SKM-1 (cell line): Measurements from ENCODE around the gene KIF17.

Experiments used
- DNase-seq: peaks from one replicate; lab custom pipeline; 2025; ENCODE audit not compliant: unreplicated experiment; lab: John Stamatoyannopoulos, UW

KIF17 gene

DNA sequence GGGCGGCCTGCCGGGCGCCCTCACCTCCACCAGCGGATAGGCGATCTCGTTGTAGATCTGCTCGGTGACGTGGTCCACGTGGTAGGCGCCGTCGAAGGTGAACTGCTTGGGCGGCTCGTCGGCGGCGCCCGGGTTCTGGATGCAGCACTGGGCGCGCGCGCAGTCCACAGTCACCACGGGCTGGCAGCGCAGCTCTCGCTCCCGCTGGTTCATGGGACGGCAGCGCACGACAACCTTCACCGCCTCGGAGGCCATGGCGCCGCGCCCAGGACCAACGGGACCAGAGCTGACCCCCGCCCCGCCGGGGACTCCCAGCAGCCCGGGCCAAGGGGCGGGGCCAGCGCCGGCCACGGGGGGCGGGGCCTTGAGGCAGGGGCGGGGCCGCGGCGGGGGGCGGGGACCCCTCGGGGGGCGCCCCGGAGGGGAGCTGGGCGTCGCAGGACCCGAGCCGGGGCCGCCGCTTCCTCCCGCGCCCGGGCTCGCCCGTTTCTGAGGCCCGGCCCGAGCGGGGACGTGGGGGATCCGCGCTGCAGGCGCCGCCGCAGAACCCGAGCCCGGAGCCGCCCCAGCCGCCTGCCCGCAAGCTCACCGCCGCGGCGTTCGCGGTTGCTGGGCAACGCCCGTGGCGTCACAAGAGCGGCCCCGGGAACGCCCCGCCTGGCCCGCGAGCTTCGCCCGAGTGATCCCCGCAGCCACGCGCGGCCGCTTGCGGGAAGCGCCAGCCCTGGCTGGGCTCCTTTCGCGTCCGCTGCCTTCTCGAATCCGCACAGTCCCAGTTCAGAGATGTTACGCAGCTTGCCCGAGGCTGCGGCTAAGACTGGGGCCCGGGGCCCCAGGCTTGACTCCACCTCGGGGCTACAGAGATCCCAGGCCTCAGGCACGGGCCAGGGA, at the start of gene KIF17:
Gene KIF17, minus strand, starts transcription at position 556 of the 891 bp plus-strand sequence. Its CDS starts 301 bp downstream, at position 255.
- DNase-seq, result no peak

DNA sequence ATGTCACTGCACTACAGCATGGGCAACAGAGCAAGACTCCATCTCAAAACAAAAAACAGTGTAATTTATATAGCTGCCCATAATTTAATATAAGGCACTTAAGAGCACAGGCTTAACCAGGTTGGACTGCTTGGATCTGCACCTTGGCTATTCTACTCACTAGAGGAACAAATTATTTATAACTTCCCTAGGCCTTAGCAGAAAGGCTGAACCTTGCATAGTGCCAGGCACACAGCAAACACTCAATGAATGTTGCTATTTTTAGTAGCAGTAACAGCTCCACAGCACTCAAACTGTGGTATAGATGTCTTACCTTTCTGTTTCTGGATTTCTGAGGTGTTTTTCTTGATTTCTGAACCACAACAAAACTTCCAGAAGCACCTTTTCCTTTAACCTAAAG, 49.5 kb upstream of the KIF17 start:
- no peak for DNase-seq

GRCh38 chr1:20763417-20763816, 45.6 kb upstream of the KIF17 start:
- no peak for DNase-seq

DNA sequence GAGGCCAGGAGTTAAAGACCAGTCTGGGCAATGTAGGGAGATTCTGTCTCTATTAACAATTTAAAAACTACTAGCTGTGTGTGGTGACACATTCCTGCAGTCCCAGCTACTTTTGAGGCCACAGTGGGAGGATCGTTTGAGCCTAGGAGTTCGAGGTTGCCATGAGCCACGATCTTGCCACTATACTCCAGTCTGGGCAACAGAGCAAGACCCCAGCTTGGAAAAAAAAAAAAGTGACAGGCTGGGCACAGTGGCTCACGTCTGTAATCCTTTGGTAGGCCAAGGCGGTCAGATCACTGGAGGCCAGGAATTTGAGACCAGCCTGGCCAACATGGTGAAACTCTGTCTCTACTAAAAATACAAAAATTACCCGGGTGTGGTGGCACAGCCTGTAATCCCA, 42.5 kb upstream of the KIF17 start:
- no peak for DNase-seq

GRCh38 chr1:20753589-20753988, 35.8 kb upstream of the KIF17 start:
- no peak for DNase-seq

DNA sequence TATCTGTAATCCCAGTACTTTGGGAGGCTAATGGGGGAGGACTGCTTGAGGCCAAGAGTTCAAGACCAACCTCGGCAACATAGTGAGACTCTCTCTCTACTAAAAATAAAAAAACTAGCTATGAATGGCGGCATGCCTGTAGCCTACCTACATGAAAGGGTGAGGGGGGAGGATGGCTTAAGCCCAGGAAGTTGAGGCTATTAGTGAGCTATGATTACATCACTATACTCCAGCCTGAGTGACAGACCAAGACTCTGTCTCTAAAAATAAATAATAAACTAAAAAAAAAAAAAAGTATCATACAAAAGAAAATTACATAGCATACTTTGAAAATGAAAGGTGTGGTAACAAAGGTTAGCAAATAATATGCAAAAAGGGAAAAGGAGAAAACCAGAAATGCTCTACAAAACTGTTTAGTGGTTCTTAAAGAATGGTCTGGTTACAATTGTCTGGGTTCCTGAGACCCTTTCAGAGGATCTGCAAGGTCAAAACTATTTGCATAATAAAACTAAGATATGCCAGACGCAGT, 33.7 kb upstream of the KIF17 start:
- DNase-seq, result no peak

- DNase-seq, result no peak
These were observed 24.9 kb upstream of the KIF17 start for GRCh38 chr1:20742671-20743070.

DNA sequence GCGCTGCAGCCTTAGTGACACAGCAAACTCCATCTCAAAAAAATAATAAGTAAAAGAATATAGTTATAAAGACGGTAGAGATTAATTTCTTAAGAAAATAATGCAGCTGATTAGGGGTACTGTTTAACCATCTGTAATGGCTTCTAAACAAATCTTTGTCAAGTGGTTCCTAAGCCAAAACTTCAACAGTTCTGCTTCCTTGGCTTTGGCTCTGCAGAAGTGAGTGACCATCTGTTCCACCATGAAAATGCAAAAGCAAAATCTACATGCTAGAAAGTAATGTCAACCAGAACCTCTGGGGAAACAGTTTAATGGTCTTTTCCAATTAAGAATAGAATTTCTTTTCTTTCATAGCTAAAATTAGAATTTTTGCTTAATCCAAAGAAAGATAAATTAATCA, 23.0 kb upstream of the KIF17 start:
- no peak for DNase-seq

- no peak for DNase-seq
These were observed 21.4 kb upstream of the KIF17 start for GRCh38 chr1:20739225-20739624.

- no peak for DNase-seq
These were observed 17.8 kb upstream of the KIF17 start for GRCh38 chr1:20735581-20736111.

DNA sequence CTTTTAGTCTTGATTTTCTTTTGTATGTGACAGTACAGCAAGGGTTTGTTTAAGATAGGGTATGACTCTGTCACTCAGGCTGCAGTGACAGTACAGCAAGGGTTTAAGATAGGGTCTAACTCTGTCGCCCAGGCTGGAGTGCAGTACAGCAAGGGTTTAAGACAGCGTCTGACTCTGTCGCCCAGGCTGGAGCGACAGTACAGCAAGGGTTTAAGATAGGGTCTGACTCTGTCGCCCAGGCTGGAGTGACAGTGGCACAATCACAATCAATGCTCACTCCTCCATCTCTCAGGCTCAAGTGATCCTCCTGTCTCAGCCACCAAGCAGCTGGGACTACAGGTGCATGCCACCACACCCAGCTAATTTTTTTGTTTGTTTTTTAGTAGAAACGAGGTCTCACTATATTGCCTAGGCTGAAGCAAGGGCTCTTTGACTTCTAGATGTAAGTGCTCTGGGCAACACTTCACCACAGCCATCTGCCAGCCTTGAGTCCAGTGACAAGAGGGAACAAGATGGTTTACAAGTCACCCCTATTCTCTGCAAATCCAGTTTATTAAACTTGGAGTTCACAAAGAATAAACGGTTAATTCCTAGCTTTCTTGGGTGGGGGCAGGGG, 15.7 kb upstream of the KIF17 start:
- no peak for DNase-seq

DNA sequence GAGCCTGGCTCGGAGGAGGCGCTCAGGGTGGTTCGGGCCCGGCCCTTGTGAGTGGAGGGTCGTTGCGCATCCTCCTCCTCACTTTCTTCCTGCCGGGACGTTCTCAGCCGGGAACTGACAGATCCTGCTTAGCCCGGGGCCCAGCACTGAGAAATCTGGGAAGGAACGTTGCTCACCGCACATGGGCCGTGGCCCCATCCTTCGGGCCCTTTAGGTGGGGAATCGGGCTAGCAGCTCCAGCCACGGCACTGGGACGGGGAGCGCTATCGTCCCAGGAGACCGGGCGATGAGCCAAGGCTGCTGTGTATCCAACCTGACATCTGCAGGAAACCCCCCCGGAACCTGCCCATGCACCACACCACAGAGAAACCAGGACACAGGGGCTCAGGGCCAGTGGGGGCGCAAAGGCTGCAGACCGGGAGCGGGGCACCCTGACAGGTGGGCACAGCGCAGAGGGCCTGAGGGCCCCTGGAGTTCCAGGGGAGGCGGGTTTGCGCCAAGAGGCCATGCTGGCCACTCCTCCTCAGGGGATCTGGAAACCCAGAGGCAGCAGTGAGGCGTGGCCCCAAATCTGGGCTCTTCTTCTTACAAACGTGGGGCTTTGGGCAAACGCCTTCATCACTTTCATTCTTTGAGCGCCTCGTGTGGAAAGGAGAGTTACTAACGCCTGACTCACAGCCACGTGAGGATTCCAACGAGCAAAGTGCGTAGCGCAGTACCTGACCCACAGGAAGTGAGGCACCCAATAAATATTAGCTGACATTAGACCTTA, 15.0 kb upstream of the KIF17 start, which contains the start of gene SH2D5:
Gene SH2D5, minus strand, starts transcription at position 116 of the 772 bp plus-strand sequence. CDS start 4,659 bp downstream, outside the sequence.
- DNase-seq, result peak; percentile 35

DNA sequence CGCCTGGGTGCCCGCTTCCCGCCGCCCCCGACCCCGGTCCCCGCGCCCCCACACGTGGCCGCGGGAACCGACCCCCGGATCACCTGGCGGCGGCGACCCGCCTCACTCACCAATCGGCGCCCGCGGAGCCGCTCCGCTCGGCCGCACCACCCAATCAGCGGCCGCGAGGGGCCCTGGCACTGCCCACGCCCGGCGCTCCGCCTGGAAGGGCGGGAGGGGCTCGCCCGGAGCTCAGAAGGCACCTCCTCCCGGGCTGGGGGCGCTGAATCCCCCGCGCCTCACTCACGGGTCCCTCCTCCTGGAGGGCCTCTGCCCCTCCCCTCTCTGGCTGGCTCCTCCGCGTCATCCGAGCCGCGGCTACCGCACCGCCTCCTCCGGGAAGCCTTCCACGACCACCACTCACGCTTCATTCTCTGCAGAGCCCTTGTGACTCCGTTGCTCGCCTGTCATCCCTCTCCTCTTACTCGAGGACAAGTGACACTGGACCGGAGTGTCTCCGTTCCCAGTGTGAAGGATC, 14.3 kb upstream of the KIF17 start:
- no peak for DNase-seq

DNA sequence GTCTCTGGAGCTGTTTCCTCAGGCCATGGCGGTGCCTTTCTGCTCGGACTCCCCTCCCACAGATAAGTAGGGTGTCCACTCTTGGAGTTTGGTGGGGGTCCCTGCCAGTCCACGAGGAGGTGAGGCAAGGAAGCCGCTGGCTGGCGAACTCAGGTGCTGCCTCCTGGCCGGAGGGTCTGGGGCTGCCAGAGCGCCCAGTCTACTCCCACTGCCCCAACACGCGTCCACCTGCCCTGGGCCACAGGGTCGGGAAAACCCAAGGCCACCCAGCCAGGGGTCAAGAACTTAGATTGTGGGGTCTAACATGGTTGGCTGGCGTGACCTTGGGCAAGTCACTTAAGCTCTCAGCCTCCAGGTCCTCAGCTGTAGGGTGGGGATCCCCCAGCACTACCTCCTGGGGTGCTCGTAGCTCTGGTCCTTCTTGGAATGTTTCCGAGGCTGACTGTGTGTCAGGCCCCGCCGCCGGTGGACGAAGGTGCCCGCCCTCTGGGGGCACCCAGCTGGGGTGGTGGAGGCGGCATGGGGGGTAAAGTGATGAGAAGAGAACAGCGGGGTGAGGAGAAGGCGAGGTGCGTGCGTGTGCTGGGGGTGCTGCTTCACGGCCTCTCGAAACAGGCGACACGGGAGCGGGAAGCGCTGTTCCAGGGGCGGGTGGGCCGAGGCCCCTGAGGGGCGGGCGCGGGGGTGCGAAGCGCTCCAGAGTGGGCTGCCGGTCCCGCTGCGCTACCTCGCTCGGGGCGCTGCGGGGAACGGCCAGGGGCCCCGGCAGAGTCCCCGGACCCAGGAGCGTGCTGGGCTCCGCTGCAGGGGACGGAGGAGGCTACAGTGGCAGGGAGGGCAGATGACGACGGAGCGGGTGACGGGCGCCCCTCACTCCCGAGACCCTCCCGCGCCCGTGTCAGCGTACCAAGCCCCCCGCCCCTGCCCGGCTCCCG, 13.5 kb upstream of the KIF17 start:
- DNase-seq, result no peak

GRCh38 chr1:20730690-20731056, 12.9 kb upstream of the KIF17 start:
- DNase-seq, result no peak

DNA sequence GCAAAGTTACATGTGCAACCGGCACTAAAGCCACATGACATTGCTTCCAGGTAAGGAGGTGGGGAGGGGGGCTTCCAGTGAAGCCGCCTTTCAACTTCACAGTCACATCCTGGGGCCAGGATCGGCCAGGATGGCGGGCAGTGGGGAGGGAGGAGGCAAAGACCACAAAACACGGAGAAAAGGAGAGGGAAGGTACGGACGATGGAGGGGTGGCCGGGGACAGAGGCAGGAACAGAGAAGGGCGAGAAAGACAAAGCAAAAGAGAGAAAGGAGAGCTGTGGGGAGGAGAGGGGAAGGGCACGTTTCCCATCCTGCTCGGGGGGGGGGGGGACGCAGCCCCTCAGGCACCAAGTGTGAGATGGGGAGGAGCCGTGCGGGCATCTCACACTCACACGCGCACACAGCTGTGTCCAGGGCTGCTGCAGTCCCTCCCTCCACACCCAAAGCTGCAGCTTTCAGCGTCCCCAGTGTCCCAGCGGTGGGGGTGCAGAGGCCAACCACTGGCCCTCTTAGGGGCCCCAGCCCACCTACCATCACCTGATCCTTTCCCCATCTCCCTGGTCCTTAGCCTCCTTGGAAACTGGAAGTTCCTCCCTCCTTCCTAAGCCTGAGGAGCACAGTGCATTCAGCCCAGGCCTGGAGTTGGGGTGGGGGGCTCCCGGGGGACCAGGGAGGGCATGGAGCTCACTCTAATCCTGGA, 12.3 kb upstream of the KIF17 start:
- no peak for DNase-seq

DNA sequence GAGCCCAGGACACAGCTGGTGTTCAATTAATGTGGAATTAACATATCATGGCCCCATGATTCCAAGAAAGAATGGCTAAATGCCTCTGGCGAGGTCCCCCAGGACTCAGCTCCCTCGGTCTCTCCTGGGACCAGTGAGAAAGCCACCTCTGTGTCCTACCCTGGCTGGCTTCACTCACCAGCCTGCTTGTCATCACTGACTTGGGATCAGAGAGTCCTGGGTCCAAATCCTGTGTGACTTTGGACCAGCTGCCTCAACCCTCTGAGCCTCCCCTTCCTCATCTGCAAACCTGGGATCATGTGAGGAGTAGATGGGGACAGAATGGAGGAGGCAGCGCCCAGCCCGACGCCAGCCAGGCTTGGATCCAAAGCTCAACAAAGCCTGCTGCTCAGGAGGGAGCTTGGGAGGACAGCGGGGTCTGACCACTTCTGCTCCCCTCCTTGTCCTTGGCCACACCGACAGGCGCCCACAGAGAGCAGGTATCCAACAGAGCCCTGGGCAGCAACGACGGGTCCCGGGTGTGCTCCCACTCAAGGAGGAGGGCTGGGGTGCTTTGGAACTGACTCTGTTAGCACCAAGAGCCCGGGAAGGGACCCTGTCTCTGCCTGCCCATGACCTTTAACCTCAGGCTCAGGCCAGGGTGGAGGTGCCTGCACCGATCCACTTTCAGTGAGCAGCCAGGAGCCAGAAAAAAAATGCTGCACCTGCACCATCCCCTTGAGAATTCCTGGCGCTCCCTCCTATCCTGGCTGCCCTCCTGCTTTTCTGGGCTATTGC, 11.5 kb upstream of the KIF17 start:
- no peak for DNase-seq

DNA sequence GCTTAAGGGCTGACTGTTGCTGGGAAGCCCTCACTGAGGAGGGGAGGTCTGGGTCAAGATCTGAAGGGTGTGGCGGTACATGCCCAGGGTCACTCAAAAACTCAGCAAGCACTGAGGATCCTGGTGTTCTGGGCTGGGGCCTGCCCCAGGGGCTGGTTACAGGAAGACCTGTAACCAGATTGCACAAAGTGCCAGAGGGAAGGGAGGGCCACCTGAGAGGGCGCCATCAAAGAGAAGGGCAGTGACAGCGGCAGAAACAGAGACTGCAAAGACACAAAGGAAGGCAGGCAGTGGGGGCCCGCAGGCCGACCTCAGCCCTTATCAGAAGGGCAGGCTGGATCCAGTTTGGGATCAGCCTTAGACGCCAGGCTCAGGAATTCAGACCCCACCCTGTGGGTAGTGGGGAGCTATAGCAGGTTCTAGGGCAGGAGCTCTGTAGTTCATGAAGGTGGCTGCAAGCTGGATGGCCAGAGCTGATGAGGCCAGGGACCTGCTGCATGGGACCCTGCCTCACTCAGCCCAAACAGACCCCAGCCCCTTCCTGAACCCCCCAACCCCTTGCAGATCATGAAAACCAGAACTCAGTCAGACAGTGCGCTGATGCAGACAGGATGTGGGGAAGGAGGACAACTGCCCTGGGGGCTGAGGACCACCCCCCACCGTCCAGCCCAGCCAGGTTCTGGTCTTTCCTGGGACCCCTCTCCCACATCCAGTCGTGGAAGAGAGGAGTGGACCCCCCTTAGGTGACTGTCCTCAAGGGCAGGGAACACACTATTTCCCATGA, 10.8 kb upstream of the KIF17 start:
- DNase-seq, result no peak
